Mammary epithelial cell (primary cell): ENCODE data around the gene HOMER2.

Experiments
- EZH2 ChIP-seq: IDR thresholded peaks from 2 replicates; pipeline ENCODE4 v1.6.1; 2012; ENCODE audit warnings: low read length, inconsistent platforms, borderline replicate concordance
- TF ChIP-seq, protein P1 (sequence below), 2 donors: IDR thresholded peaks in 1 of 2; conservative IDR thresholded peaks in 1 of 2; 2 replicates each; pipeline ENCODE4 v1.5.1; 2011 to 2012; ENCODE audit warnings: inconsistent platforms in 2 of 2, low read length in 2 of 2, mild to moderate bottlenecking in 2 of 2, control low read depth in 1 of 2, low read depth in 1 of 2; ENCODE audit not compliant: insufficient read depth in 1 of 2; ENCODE audit errors: extremely low read depth in 1 of 2

DNA sequence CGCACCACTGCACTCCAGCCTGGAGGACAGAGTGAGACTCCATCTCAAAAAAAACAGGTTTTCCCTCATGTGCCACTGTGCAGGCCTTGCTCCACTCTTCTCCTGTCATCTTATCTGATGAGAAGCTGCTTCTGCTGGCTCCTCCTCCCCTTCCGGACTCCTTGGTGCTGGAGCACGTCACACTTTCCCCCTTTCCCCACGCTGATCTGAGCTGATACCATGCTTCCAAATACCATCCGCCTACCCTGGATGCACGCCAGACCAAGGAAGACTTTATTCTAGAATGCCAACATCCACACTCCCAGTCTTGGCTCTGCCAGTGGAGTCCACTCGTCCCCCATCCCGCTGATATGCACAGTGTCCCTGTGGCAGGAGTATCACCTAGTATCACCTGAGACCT lies 31.3 kb downstream of the HOMER2 start:
- TF ChIP-seq, protein P1, sequence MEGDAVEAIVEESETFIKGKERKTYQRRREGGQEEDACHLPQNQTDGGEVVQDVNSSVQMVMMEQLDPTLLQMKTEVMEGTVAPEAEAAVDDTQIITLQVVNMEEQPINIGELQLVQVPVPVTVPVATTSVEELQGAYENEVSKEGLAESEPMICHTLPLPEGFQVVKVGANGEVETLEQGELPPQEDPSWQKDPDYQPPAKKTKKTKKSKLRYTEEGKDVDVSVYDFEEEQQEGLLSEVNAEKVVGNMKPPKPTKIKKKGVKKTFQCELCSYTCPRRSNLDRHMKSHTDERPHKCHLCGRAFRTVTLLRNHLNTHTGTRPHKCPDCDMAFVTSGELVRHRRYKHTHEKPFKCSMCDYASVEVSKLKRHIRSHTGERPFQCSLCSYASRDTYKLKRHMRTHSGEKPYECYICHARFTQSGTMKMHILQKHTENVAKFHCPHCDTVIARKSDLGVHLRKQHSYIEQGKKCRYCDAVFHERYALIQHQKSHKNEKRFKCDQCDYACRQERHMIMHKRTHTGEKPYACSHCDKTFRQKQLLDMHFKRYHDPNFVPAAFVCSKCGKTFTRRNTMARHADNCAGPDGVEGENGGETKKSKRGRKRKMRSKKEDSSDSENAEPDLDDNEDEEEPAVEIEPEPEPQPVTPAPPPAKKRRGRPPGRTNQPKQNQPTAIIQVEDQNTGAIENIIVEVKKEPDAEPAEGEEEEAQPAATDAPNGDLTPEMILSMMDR (conservative IDR thresholded peaks at IDR 0.05 in 1 of 2, IDR thresholded peaks at IDR 0.05 in 1 of 2; ENCODE audit: extremely low read depth in 1 of 2, insufficient read depth in 1 of 2, low read depth in 1 of 2, low read length in 2 of 2): no peak
- TF ChIP-seq EZH2: no peak
